GM18507 (cell line): ENCODE results near the gene LFNG.

ENCODE experiments used
- DNase-seq: peaks from one replicate; pipeline ENCODE4 v3.0.0; 2011; ENCODE audit warnings: low read depth; ENCODE audit not compliant: insufficient read length; ENCODE audit errors: extremely low spot score
- FAIRE-seq: peaks from 2 replicates; lab custom pipeline; 2011; peaks lifted over from hg19 to GRCh38; lab: Jason Lieb, UNC

The LFNG gene

DNA sequence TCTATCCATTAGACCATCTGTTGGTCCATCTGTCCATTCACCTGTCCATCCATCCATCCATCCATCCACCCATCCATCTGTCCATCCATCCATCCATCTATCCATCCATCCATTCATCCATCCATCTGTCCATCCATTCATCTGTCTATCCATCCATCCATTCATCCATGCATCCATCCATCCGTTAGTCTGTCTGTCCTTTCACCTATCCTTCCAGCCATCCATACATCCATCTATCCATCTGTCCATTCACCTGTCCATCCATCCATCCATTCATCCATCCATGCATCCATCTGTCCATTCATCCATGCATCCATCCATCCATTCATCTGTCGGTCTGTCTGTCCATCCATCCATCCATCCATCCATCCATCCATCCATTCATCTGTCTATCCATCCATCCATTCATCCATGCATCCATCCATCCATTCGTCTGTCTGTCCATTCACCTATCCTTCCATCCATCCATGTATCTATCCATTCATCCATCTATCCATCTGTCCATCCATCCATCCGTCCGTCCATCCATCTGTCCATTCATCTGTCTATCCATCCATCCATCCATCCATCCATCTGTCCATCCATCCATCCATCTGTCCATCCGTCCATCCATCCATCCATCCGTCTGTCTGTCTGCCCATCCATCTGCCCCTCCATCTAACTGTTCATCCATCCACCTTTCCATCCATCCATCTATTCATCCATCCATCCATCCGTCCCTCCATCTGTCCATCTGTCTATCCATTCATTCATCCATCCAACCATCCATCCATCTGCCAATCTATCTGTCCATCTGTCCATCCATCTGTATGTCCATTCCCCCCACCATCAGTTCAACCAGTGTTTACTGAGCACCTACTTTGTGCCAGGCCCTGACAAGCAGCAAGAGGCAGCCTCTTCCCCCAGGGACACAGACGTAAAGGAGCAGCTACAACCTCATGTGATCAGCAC, 4.8 kb upstream of the LFNG start:
- DNase-seq (no peak), FAIRE-seq (peak; percentile 60)

DNA sequence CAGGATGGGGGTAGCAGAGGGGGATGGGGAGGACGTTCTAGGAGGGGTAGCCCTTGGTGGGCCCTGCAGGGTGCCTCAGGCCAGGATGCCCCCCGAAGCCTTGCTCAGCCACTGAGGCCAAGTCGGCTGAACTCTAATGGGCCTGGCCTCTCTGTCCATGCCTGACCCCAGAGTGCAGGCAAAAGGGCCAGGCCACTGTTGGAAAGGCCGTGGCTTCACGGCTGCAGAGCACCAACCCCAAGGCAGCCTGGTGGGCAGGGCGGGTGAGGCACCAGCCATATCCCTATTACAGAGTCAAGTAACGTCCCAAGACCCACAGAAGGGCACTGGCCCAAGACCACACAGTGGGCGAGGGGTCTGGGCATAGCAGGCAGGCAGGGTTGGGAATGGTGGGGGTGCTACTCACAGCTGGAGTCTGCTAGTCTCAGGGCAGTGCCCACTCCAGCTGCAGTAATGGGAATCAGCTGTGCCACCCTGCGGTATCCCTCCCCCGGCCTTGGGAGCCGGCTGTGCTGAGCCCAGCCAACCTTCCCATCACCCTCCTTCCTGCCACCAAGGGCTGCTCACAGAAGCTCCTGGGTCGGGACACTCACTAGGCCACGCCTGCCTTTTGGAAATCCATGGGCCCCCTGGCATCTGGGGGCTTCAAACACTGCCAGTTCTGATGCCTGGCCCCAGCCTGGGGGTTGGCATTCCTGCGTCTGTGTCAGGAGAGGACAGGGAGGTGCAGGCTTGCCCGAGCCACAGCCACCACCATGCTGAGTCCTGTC, 4.0 kb upstream of the LFNG start:
- FAIRE-seq (no peak), DNase-seq (no peak)

DNA sequence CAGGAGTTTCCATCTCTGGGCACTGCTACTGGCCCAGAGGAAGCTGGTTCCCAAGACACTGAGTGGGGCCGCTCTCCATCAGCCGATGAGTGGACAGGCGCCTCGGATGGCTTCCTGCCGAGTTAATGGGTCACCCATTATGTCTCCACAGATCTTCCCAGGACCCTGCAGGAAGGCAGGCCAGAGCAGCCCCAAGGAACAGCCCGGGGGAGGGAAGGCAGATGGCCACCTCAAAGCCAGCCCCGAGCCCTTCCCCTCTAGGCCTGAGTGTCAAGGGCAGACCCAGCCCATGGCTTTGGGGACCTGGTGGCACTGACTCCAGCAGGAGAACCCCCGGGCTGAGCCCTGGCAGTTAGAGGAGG, 3.4 kb upstream of the LFNG start:
- FAIRE-seq (no peak), DNase-seq (no peak)

DNA sequence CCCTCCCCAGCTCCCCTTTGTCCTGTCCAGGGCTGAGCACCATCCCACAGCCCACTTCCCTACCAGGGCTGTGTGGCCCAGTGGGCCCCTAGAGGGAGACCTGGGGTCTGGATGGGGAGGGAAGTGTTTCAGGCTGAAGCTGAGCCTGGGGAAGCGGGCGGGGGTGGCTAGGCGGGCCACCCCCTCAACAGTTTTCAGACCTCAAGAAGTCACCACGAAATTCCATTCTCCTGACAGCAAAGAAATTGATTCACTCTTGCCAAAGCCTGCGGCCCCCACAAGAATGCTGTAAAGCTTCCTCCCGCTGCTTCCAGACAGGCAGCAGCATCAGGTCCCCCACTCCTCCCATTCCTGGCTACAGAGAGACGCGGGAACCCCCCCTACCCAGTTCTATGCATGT, 2.5 kb upstream of the LFNG start:
- DNase-seq (no peak), FAIRE-seq (no peak)

DNA sequence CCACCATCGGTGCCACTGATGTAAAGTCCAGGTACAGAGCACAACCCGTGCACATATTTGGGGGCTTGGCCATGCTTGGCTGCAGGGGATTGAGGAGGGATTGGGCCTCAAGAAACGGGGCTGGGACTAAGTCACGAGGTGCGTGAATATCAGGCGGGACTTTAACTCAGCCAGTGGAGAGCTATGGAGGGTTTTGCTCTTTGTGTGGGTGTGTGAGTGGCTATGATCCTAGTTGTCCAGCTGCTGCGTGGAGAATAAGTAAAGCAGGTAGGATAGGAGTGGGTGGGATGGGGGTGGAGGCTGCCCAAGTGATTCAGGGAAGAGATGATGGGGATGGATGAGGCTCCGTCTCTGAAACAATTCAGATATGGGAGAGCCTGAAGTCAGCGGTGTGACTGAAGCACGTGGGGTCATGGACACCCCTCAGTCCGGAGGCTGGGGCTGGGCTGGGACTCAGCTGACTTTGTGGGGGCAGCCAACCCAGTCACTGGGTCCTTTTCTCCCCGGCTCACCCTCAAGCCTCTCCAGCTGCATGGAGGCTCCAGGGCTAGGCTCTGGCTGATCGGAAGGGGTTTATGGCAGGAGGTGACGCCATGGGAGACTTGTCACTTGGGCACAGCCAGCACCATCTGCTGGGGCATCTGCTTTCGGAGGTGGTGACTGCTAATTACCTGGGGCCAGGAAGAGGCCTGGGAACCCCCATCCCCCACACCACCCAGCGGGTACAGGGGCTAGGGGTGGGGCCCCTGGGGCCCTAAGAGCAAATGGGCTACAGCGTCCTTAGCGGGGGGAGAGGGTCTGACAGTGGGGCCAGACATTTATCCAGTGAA, 1.7 kb upstream of the LFNG start:
- DNase-seq = no peak
- no peak for FAIRE-seq

DNA sequence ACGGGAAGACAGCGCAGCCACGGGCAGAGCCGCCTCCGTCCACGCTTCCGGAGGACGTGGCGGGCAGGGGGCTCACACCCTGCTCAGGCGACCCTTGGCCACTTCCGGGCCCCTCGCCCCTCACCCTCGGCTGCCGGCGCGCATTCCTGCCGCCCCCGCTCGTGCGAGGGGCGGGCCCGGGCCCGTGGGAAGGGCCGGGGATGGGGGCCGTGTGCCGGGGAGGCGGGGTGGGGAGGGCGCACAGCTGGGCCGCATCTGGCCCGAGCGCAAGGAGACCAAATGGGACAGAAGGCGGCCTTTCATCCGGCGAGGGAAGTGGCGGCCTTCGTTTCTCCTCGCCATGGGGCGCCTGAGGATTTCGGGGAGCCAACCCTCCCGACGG, 846 bp upstream of the LFNG start:
- DNase-seq (no peak), FAIRE-seq (no peak)

DNA sequence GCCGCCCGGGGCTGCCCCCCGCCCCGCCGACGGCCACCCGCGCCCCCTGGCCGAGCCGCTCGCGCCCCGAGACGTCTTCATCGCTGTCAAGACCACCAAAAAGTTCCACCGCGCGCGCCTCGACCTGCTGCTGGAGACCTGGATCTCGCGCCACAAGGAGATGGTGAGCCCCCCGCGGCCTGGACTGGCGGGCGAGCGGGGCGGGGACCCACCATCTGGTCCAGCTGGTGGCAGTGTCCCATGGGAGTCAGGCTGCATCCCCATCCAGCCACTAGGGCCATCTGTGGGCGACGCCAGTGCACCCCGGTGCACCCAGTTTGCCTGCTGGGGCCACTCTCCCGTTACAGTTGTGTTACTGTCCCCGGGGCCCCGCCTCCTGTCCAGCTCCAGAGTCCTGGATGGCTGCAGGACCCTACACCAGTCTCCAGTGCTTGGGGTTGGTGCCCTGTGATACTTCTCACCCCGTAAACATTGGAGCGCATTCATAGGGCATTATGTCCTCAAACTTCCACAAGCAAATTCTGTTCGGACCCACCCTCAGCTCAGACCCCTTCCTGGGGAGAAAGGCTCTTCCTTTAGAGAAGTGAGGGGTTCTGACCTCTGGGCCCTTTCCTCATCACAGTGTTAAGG, 672 bp downstream of the LFNG start:
- DNase-seq (no peak), FAIRE-seq (no peak)

DNA sequence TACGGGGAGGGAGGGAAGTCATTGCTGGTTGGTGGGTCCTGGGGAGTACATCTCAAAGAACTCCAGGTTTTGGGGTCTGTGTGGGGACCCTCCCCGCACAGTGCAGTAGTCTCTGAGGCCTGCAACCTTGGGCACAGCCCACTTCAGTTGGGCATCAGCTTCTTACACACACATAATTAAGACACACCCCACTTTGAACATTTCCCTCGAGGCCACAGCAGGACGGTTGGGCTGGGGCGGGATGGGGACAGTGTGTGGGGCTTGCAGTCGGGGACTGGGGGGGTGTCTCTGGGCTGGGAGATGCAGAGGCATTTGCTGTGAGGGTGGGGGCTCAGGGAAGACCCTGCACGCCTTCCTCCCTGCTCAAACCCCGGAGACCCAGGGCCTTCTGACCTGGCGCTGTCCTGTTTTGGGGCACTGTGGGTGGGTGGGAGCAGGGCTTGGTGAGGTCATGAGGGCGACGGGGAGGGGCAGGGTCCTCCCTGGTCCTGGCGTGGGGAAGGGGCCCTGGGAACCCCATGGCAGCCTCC, 1.3 kb downstream of the LFNG start:
- DNase-seq = no peak
- FAIRE-seq = no peak

DNA sequence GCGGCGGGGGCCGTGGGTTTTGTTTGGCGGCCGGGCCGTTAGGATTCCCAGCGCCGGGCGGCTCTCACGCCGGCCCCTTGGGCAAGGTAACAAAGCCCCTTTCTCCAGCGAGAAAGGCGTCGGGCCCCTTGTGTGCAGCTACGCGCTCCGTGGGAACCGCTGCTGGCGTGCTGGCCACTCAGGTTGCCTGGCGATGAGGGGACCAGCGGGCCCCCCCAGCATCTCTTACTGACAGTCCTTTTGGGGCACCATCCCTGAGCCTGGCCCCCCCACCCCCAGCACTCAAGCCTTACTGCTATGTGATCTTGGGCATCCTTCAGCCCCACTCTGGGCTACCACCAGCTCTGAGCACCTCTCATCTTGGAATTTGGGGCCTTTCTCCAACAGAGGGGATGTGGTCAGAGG, 1.8 kb downstream of the LFNG start:
- DNase-seq = no peak
- FAIRE-seq = no peak

DNA sequence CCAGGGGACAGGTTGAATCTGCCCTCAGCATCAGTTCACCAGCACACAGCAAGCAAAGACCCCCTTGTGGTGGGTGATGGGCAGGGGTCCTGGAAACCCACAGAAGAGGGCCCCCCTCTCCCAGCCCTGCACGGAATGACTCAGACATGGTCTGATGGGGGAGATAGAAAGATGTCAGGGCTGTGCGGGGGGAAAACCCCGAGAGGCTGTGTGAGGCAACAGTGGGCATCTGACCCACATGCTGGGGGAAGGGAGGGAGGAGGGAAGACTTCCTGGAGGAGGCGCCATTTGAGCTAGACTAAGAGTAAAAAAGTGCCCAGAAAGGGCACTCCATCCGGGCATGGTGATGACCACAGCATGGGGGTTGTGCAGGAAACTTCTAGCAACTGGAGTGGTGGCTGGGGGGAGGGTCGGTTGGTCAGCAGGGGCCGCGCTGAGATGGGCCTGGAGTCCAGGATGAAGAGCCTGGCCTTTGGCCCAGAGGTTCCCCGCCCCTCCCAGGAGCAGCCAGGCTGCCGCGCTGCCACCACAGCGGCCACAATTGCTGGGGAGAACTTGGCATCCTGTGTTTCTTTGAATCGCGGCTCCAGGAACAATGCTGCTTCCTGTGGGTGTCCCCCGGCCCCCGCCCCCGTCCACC, 2.5 kb downstream of the LFNG start:
- no peak for DNase-seq
- FAIRE-seq = peak; percentile 33

DNA sequence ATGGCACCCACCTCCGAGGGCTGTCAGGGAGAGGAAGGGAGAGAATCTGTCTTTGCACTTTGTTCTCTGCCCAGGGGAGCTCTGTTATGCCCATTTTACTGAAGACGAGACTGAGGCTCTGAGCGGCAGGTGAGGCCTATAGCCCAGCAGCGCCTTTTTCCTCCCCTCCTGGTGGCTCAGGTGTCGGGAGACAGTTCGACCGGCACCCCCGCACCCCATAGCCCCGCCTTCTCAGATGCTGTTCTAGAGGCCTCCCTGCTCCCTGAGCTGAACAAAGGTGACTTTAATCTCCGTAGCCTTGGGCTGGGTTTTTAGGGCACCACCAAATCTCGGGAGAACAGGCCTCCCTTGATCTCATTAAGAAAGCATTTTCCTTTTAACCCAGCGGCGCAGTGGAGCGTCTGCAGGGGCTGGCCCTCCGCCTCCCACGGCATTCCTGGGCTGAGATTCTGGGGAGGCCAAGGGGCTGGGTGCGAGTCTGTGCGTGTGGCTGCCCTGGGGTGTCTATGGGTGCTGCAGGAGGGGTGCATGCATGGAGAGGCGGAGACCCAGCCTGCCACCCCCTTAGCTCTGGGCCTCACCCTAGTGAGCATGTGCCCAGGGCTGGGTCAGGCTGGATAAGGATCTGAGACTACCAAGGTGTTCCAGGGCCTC, 3.3 kb downstream of the LFNG start:
- DNase-seq (no peak), FAIRE-seq (no peak)

DNA sequence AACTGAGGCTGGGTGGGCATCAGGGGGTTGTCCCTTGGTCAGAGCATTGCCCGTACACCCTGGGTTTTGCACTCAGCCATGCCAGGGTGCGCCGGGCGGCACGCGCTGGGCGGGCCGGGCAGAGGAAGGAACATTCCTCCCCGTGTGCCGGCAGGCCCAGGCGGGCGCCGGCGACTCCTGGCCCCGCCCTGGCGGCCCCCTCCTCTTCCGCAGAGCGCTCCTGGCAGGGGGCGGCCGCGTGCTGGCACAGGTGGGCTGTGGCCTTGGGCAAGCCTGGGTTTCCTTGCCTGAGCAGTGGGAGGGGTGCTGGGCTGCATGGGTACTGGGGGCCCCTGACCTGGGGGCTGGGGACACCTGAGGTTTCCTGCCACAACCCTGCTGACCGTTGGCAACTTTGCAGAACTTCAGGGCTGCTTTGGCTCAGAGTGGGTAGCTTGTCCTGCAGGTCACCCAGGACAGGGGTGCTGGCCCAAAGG, 3.9 kb downstream of the LFNG start:
- no peak for DNase-seq

DNA sequence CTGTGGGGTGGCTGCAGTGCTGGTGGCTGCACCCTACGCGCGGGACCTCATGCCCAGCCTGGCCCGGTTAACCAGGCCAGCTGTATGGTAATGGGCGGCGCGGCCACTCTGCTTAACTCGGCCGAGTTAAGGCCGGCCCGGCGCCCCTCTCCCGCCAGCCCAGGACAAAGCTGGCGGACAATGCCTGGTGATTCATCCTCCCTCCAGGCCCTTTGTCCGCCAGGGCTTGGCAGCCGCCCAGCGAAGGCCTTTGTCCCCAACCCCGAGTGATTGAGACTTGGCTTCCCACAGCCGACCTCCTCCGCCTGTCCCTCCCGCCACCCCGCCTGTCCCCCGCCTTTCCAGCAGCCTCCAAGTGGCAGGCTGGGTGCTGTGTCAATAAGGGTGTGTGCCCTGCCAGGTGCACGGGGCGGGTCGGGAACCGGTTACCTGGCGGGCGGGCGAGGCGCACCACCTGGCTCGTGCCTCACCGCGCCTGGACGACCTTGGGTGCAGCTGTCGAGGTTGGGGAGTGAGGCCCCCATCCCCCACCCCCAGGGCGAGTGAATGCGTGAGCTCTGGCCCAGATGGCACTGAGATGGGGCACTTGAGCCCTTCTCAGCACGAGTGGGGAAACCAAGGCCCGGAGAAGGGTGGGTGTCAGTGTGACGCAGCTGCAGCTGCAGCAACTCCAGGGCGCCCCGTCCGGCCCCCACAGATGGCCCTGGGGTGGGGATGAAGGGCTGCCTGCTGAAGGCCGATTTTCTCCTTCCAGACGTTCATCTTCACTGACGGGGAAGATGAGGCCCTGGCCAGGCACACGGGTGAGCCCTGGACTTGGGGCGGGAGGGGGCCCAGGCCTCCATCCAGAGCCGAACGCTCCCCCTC, 4.6 kb downstream of the LFNG start:
- FAIRE-seq (no peak), DNase-seq (no peak)

More for the DNA sequence above, 3.9 kb downstream of the LFNG start:
- FAIRE-seq = no peak

DNA sequence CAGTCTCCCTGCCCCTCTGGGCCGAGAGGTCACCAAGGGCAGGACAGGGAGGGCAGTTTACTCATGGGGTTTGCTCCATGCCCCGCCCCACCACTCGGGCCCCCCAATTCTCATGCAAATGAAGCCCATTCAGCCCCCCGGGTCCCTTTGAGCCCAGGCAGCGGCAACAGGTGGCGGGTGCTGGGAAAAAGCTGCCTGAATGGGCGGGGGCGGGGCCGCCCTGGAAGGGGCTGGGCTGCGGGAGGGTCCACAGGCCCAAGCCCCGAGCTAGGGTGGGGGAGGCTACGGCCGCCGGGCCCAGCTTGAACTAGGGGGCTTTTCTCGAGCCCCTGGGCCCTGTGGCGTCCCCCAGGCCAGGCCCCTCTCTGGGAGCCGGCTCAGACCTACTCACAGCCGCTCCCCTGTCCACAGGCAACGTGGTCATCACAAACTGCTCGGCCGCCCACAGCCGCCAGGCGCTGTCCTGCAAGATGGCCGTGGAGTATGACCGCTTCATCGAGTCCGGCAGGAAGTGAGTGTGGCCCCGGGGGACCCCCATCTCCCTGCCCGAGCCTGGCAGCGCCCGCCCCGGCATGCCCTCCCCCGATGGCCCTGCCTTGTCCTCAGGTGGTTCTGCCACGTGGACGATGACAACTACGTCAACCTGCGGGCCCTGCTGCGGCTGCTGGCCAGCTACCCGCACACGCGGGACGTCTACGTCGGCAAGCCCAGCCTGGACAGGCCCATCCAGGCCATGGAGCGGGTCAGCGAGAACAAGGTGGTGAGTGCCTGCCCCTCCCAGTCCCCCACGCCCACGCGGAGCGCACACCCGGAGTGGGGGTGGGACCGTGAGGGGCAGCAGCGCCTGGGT, 5.5 kb downstream of the LFNG start:
- no peak for FAIRE-seq

DNA sequence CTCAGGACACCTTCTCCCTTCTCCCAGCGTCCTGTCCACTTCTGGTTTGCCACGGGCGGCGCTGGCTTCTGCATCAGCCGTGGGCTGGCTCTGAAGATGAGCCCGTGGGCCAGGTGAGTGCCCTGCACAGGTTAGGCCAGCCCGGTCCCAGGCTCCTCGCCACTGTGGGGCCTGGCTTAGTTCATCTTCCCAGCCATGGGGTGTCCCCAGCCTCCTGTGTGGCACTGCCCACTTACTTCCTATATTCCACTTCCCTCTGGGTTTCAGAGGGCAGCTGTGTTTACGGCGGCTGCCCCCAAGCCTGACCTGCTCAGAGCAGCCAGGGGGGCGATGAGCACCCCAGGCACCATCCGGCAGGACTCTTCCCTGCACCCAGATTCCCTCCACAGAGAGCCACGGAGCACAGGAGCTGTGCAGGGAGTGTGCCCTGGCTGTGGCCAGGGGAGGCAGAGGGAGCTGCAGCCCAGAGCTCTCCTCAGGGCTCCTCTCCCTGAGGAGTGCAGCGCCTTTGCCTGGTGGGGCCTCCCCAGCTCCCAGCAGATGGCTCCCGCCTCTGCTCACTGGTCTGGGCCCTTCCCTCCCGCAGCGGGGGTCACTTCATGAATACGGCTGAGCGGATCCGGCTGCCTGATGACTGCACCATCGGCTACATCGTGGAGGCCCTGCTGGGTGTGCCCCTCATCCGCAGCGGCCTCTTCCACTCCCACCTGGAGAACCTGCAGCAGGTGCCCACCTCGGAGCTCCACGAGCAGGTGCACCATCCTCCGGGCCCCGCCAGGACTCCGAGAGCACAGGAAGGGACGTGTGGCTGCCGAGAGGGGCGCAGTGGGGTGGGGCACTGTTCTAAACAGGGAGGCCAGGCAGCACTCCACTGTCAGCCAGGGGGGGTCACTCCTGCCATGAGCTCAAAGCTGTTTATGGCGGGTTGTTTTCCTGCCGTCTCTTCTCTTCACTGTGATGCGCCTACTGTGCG, 6.4 kb downstream of the LFNG start:
- no peak for FAIRE-seq

More for the DNA sequence above, 5.5 kb downstream of the LFNG start:
- DNase-seq = no peak

More for the DNA sequence above, 6.4 kb downstream of the LFNG start:
- DNase-seq = no peak
